GM12873 (cell line): Measurements from ENCODE around the gene CARD18.

Source experiments
- CTCF ChIP-seq: IDR thresholded peaks from 2 replicates; pipeline ENCODE4 v1.5.1; 2012; ENCODE audit warnings: low read depth, mild to moderate bottlenecking, moderate library complexity, low read length, control low read depth; ENCODE audit not compliant: insufficient read depth; ENCODE audit errors: missing control alignments

CARD18 gene

GRCh38 chr11:105100981-105101630 is 38.5 kb downstream of the CARD18 start:
- TF ChIP-seq CTCF: no peak

- TF ChIP-seq CTCF: no peak
These were observed 39.4 kb downstream of the CARD18 start for GRCh38 chr11:105100206-105100605.

- no peak for TF ChIP-seq CTCF
These were observed 47.0 kb downstream of the CARD18 start for GRCh38 chr11:105092256-105093239.
